GM23338 (cell line): Measurements from ENCODE around the gene GIMAP5. TPM values are rescaled to one million over a fixed set of nuclear protein-coding genes. Genes with fewer than 3 reads are reported as not detected.

Source experiments
- ATAC-seq: fragments of 200-7000 bp; cut with Tn5 transposase; 3 replicates; pipeline ENCODE4 v1.9.1; 2020
- DNase-seq: peaks from one replicate; pipeline ENCODE4 v3.0.0-alpha.2; 2015; ENCODE audit warnings: low spot score
- H2AFZ ChIP-seq: fragments of 200-600 bp; sonication (generic); 2 replicates; pipeline ENCODE4 v1.8.0; 2016; ENCODE audit warnings: antibody characterized with exemption, mild to moderate bottlenecking, moderate library complexity
- H3F3A ChIP-seq: fragments of 200-600 bp; sonication (generic); replicated peaks from 2 replicates; pipeline ENCODE4 v1.8.0; 2017; ENCODE audit warnings: antibody characterized with exemption, mixed run types, low read depth
- H3K27ac ChIP-seq: fragments of 200-600 bp; sonication (generic); 2 replicates; pipeline ENCODE4 v1.6.1; 2016; ENCODE audit warnings: low read depth
- H3K27me3 ChIP-seq: fragments of 200-600 bp; sonication (generic); 2 replicates; pipeline ENCODE4 v1.8.0; 2016; ENCODE audit warnings: mild to moderate bottlenecking, mixed run types, moderate library complexity; ENCODE audit not compliant: insufficient read depth
- H3K36me3 ChIP-seq: fragments of 200-600 bp; sonication (generic); 2 replicates; pipeline ENCODE4 v1.8.0; 2016; ENCODE audit warnings: mild to moderate bottlenecking; ENCODE audit not compliant: insufficient read depth
- H3K4me1 ChIP-seq: fragments of 200-600 bp; sonication (generic); 2 replicates; pipeline ENCODE4 v1.8.0; 2016; ENCODE audit warnings: mild to moderate bottlenecking, moderate library complexity; ENCODE audit not compliant: insufficient read depth
- H3K4me2 ChIP-seq: fragments of 200-600 bp; sonication (generic); 2 replicates; pipeline ENCODE4 v1.7.1; 2017; ENCODE audit warnings: mixed run types
- H3K4me3 ChIP-seq: fragments of 200-600 bp; sonication (generic); 2 replicates; pipeline ENCODE4 v1.6.1; 2016; ENCODE audit warnings: mixed run types
- H3K79me2 ChIP-seq: fragments of 200-600 bp; sonication (generic); replicated peaks from 2 replicates; pipeline ENCODE4 v1.8.0; 2017; ENCODE audit warnings: mild to moderate bottlenecking; ENCODE audit not compliant: insufficient read depth
- H3K9me2 ChIP-seq: fragments of 200-600 bp; sonication (generic); 2 replicates; pipeline ENCODE4 v1.8.0; 2017; ENCODE audit not compliant: insufficient read depth
- H4K20me1 ChIP-seq: fragments of 200-600 bp; sonication (generic); replicated peaks from 2 replicates; pipeline ENCODE4 v1.8.0; 2017; ENCODE audit warnings: mild to moderate bottlenecking; ENCODE audit not compliant: insufficient read depth
- H3K27ac Mint-ChIP-seq: 2 replicates; pipeline ENCODE4 v1.8.0; 2020; ENCODE audit warnings: inconsistent platforms, mild to moderate bottlenecking, moderate library complexity, mixed read lengths
- H3K27me3 Mint-ChIP-seq: 3 replicates; pipeline ENCODE4 v1.8.0; 2022; ENCODE audit warnings: low read depth, mild to moderate bottlenecking, moderate library complexity, mixed read lengths, inconsistent platforms; ENCODE audit not compliant: insufficient read depth, poor library complexity
- H3K36me3 Mint-ChIP-seq: 3 replicates; pipeline ENCODE4 v1.8.0; 2021; ENCODE audit warnings: low read depth, mild to moderate bottlenecking, inconsistent platforms, moderate library complexity, mixed read lengths
- H3K4me1 Mint-ChIP-seq: 3 replicates; pipeline ENCODE4 v1.8.0; 2020; ENCODE audit warnings: mild to moderate bottlenecking, inconsistent platforms, mixed read lengths
- H3K4me3 Mint-ChIP-seq: 3 replicates; pipeline ENCODE4 v1.8.0; 2021; ENCODE audit warnings: moderate library complexity, mild to moderate bottlenecking, inconsistent platforms, mixed read lengths
- H3K9me3 Mint-ChIP-seq: 3 replicates; pipeline ENCODE4 v1.8.0; 2020; ENCODE audit warnings: moderate library complexity, mild to moderate bottlenecking, inconsistent platforms, mixed read lengths
- CREB1 ChIP-seq: fragments of 250-450 bp; sonication (Bioruptor Pico); IDR thresholded peaks from 2 replicates; pipeline ENCODE4 v1.5.0; 2020; ENCODE audit warnings: low read depth, mild to moderate bottlenecking, moderate library complexity
- CTCF ChIP-seq, 2 experiments: fragments of 200-600 bp in 1 of 2; sonication (generic) in 1 of 2; conservative IDR thresholded peaks; 2 replicates each; pipeline versions ENCODE4 v1.5.1 to v1.6.1; 2016 to 2017; ENCODE audit warnings: antibody characterized with exemption in 2 of 2, low read depth in 2 of 2, mild to moderate bottlenecking in 2 of 2, moderate library complexity in 1 of 2
- JUNB ChIP-seq: IDR thresholded peaks from one replicate; pipeline ENCODE4 v1.6.1; 2016; ENCODE audit warnings: antibody characterized with exemption; ENCODE audit not compliant: unreplicated experiment
- POLR2AphosphoS5 ChIP-seq: IDR thresholded peaks from 2 replicates; pipeline ENCODE4 v1.6.1; 2016; ENCODE audit warnings: antibody characterized with exemption, low read depth
- ZNF114 ChIP-seq: fragments of 250-450 bp; sonication (Bioruptor Pico); IDR thresholded peaks from 2 replicates; pipeline ENCODE4 v1.5.0; 2020; ENCODE audit warnings: mild to moderate bottlenecking, moderate library complexity
- ZNF331 ChIP-seq: fragments of 250-450 bp; sonication (Bioruptor Pico); IDR thresholded peaks from 2 replicates; pipeline ENCODE4 v1.5.0; 2020; ENCODE audit warnings: low read depth, mild to moderate bottlenecking, moderate library complexity
- polyA plus RNA-seq: library from polyadenylated mRNA; unstranded; fragments of >200 nt; fragmentation: Nextera tagmentation; extraction: Ambion mirVana; gene quantifications from 2 replicates; pipeline ENCODE4 v1.2.1, GENCODE V29; 2016
- total RNA-seq: library from RNA; depleted of rRNA; stranded (reverse); fragments of >200 nt; shearing (Covaris generic); gene quantifications from 2 replicates; pipeline ENCODE4 v1.2.3, GENCODE V29; 2014
- TF ChIP-seq, protein P1 (sequence below): IDR thresholded peaks from one replicate; pipeline ENCODE4 v1.6.1; 2018; ENCODE audit warnings: antibody characterized with exemption; ENCODE audit not compliant: unreplicated experiment
- TF ChIP-seq, protein P2 (sequence below): fragments of 250-450 bp; sonication (Bioruptor Pico); IDR thresholded peaks from 2 replicates; pipeline ENCODE4 v1.5.0; 2020; ENCODE audit warnings: mild to moderate bottlenecking, moderate library complexity

GIMAP5 gene
- total and polyA plus RNA-seq, 2 experiments from 2014 or later, result not detected

GRCh38 chr7:150788474-150789269, 51.5 kb downstream of the GIMAP5 start:
- Histone ChIP-seq H2AFZ (no peak overlapping the region), H3K27ac (no peak overlapping the region), H3K27me3 (no peaks in the 10 kb centered on the region), H3K4me2 (no peak overlapping the region), H3K36me3 (no peaks in the 10 kb centered on the region), H3K4me3 (no peak overlapping the region), H3F3A (no peaks in the 10 kb centered on the region), H3K9me2 (no peaks in the 10 kb centered on the region), H4K20me1 (no peaks in the 10 kb centered on the region; the same call in 1 of the 2 replicates), H3K4me1 (no peaks in the 10 kb centered on the region), H3K79me2 (no peaks in the 10 kb centered on the region)
- DNase-seq, result no peak
- no peak for TF ChIP-seq ZNF331 (CRISPR knock-in tag)
- no peaks in the 10 kb centered on the region for H3K36me3 Mint-ChIP-seq
- ATAC-seq, result no peak
- H3K27ac Mint-ChIP-seq, result no peak overlapping the region
- H3K27me3 Mint-ChIP-seq, result peaks cover 2% of the 10 kb centered on the region
- peaks cover 5% of the 10 kb centered on the region for H3K4me1 Mint-ChIP-seq
- no peak overlapping the region for H3K4me3 Mint-ChIP-seq
- H3K9me3 Mint-ChIP-seq, result no peaks in the 10 kb centered on the region; the same call in 2 of the 3 replicates

GRCh38 chr7:150790416-150791075, 53.3 kb downstream of the GIMAP5 start:
- ATAC-seq, result no peak
- no peaks in the 10 kb centered on the region for H3K27me3 Mint-ChIP-seq
- H3K36me3 Mint-ChIP-seq, result no peaks in the 10 kb centered on the region
- no peak for TF ChIP-seq ZNF114 (CRISPR knock-in tag)
- no peak for TF ChIP-seq POLR2AphosphoS5
- TF ChIP-seq CREB1 (CRISPR knock-in tag), result no peak
- TF ChIP-seq, protein P1, sequence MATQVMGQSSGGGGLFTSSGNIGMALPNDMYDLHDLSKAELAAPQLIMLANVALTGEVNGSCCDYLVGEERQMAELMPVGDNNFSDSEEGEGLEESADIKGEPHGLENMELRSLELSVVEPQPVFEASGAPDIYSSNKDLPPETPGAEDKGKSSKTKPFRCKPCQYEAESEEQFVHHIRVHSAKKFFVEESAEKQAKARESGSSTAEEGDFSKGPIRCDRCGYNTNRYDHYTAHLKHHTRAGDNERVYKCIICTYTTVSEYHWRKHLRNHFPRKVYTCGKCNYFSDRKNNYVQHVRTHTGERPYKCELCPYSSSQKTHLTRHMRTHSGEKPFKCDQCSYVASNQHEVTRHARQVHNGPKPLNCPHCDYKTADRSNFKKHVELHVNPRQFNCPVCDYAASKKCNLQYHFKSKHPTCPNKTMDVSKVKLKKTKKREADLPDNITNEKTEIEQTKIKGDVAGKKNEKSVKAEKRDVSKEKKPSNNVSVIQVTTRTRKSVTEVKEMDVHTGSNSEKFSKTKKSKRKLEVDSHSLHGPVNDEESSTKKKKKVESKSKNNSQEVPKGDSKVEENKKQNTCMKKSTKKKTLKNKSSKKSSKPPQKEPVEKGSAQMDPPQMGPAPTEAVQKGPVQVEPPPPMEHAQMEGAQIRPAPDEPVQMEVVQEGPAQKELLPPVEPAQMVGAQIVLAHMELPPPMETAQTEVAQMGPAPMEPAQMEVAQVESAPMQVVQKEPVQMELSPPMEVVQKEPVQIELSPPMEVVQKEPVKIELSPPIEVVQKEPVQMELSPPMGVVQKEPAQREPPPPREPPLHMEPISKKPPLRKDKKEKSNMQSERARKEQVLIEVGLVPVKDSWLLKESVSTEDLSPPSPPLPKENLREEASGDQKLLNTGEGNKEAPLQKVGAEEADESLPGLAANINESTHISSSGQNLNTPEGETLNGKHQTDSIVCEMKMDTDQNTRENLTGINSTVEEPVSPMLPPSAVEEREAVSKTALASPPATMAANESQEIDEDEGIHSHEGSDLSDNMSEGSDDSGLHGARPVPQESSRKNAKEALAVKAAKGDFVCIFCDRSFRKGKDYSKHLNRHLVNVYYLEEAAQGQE, result no peak
- TF ChIP-seq, protein P2, sequence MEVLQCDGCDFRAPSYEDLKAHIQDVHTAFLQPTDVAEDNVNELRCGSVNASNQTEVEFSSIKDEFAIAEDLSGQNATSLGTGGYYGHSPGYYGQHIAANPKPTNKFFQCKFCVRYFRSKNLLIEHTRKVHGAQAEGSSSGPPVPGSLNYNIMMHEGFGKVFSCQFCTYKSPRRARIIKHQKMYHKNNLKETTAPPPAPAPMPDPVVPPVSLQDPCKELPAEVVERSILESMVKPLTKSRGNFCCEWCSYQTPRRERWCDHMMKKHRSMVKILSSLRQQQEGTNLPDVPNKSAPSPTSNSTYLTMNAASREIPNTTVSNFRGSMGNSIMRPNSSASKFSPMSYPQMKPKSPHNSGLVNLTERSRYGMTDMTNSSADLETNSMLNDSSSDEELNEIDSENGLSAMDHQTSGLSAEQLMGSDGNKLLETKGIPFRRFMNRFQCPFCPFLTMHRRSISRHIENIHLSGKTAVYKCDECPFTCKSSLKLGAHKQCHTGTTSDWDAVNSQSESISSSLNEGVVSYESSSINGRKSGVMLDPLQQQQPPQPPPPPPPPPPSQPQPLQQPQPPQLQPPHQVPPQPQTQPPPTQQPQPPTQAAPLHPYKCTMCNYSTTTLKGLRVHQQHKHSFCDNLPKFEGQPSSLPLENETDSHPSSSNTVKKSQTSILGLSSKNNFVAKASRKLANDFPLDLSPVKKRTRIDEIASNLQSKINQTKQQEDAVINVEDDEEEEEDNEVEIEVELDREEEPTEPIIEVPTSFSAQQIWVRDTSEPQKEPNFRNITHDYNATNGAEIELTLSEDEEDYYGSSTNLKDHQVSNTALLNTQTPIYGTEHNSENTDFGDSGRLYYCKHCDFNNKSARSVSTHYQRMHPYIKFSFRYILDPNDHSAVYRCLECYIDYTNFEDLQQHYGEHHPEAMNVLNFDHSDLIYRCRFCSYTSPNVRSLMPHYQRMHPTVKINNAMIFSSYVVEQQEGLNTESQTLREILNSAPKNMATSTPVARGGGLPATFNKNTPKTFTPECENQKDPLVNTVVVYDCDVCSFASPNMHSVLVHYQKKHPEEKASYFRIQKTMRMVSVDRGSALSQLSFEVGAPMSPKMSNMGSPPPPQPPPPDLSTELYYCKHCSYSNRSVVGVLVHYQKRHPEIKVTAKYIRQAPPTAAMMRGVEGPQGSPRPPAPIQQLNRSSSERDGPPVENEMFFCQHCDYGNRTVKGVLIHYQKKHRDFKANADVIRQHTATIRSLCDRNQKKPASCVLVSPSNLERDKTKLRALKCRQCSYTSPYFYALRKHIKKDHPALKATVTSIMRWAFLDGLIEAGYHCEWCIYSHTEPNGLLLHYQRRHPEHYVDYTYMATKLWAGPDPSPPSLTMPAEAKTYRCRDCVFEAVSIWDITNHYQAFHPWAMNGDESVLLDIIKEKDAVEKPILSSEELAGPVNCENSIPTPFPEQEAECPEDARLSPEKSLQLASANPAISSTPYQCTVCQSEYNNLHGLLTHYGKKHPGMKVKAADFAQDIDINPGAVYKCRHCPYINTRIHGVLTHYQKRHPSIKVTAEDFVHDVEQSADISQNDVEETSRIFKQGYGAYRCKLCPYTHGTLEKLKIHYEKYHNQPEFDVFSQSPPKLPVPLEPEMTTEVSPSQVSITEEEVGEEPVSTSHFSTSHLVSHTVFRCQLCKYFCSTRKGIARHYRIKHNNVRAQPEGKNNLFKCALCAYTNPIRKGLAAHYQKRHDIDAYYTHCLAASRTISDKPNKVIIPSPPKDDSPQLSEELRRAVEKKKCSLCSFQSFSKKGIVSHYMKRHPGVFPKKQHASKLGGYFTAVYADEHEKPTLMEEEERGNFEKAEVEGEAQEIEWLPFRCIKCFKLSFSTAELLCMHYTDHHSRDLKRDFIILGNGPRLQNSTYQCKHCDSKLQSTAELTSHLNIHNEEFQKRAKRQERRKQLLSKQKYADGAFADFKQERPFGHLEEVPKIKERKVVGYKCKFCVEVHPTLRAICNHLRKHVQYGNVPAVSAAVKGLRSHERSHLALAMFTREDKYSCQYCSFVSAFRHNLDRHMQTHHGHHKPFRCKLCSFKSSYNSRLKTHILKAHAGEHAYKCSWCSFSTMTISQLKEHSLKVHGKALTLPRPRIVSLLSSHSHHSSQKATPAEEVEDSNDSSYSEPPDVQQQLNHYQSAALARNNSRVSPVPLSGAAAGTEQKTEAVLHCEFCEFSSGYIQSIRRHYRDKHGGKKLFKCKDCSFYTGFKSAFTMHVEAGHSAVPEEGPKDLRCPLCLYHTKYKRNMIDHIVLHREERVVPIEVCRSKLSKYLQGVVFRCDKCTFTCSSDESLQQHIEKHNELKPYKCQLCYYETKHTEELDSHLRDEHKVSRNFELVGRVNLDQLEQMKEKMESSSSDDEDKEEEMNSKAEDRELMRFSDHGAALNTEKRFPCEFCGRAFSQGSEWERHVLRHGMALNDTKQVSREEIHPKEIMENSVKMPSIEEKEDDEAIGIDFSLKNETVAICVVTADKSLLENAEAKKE, result no peak
- TF ChIP-seq CTCF (conservative IDR thresholded peaks at IDR 0.05; ENCODE audit: low read depth in 2 of 2), result no peak
- no peak for TF ChIP-seq JUNB

More at GRCh38 chr7:150790416-150791075, 53.3 kb downstream of the GIMAP5 start:
- peaks cover 5% of the 10 kb centered on the region for H3K4me1 Mint-ChIP-seq
- H3K9me3 Mint-ChIP-seq, result no peaks in the 10 kb centered on the region; the same call in 2 of the 3 replicates
- Histone ChIP-seq H3K4me2 (no peak overlapping the region), H3K4me1 (no peaks in the 10 kb centered on the region), H3K79me2 (no peaks in the 10 kb centered on the region), H3K36me3 (no peaks in the 10 kb centered on the region), H3K27ac (no peak overlapping the region), H3K27me3 (peaks cover 5% of the 10 kb centered on the region; the same call in 1 of the 2 replicates), H3K4me3 (no peak overlapping the region), H2AFZ (no peak overlapping the region), H4K20me1 (no peaks in the 10 kb centered on the region; the same call in 1 of the 2 replicates), H3F3A (no peaks in the 10 kb centered on the region), H3K9me2 (no peaks in the 10 kb centered on the region)
- no peak for DNase-seq
- no peak overlapping the region for H3K4me3 Mint-ChIP-seq
- H3K27ac Mint-ChIP-seq, result no peak overlapping the region
